Karpas-422 (cell line): ENCODE measurements around the gene RELCH. TPM values are rescaled to one million over a fixed set of nuclear protein-coding genes. Genes with fewer than 3 reads are reported as not detected.

Experiments used
- DNase-seq: peaks from one replicate; pipeline ENCODE4 v3.0.0-alpha.2; 2015
- H2AFZ ChIP-seq: fragments of 200-600 bp; sonication (generic); 2 replicates; pipeline ENCODE4 v1.6.1; 2014; ENCODE audit warnings: antibody characterized with exemption, low read length, mixed read lengths
- H3K27ac ChIP-seq: fragments of 200-600 bp; sonication (generic); 2 replicates; pipeline ENCODE4 v1.5.1; 2014; ENCODE audit warnings: mild to moderate bottlenecking, low read length, moderate library complexity
- H3K27me3 ChIP-seq: fragments of 200-600 bp; sonication (generic); 2 replicates; pipeline ENCODE4 v1.6.1; 2014; ENCODE audit warnings: low read length, mixed read lengths
- H3K36me3 ChIP-seq: fragments of 200-600 bp; sonication (generic); 2 replicates; pipeline ENCODE4 v1.6.1; 2014; ENCODE audit warnings: low read length, mixed read lengths; ENCODE audit not compliant: insufficient read depth
- H3K4me1 ChIP-seq: fragments of 200-600 bp; sonication (generic); 2 replicates; pipeline ENCODE4 v1.6.1; 2014; ENCODE audit warnings: mild to moderate bottlenecking, low read length, mixed read lengths
- H3K4me2 ChIP-seq: fragments of 200-600 bp; sonication (generic); 2 replicates; pipeline ENCODE4 v1.6.1; 2014; ENCODE audit warnings: low read length, low read depth, mild to moderate bottlenecking; ENCODE audit not compliant: poor library complexity, severe bottlenecking
- H3K4me3 ChIP-seq: fragments of 200-600 bp; sonication (generic); 2 replicates; pipeline ENCODE4 v1.5.1; 2014; ENCODE audit warnings: mild to moderate bottlenecking, antibody characterized with exemption, low read length, mixed read lengths
- H3K79me2 ChIP-seq: fragments of 200-600 bp; sonication (generic); 2 replicates; pipeline ENCODE4 v1.6.1; 2014; ENCODE audit warnings: mild to moderate bottlenecking, low read length, mixed read lengths
- H3K9ac ChIP-seq: fragments of 200-600 bp; sonication (generic); 2 replicates; pipeline ENCODE4 v1.6.0; 2014; ENCODE audit warnings: low read length
- H3K9me2 ChIP-seq: fragments of 200-600 bp; sonication (generic), shearing (Covaris generic); replicated peaks from 2 replicates; pipeline ENCODE4 v1.6.0; 2014; ENCODE audit warnings: mild to moderate bottlenecking, low read length, moderate library complexity; ENCODE audit not compliant: insufficient read depth
- H3K9me3 ChIP-seq: fragments of 300-700, 200-600 bp; sonication (generic); 2 replicates; pipeline ENCODE4 v1.6.1; 2014; ENCODE audit warnings: low read length, mixed read lengths
- H4K20me1 ChIP-seq: fragments of 200-600 bp; sonication (generic); 2 replicates; pipeline ENCODE4 v1.6.1; 2014; ENCODE audit warnings: mild to moderate bottlenecking, antibody characterized with exemption, low read length, low read depth; ENCODE audit not compliant: insufficient read depth
- total RNA-seq: library from RNA; depleted of rRNA; stranded (reverse); fragments of >200 nt; shearing (Covaris generic); gene quantifications from 2 replicates; pipeline ENCODE4 v1.2.3, GENCODE V29; 2014; ENCODE audit warnings: low replicate concordance

Gene RELCH
- total RNA-seq, 1 experiment from 2014 or later: 91.9 TPM

GRCh38 chr18:62341473-62341872, 154.4 kb downstream of the RELCH start:
- Histone ChIP-seq H3K9me2 (no peaks in the 10 kb centered on the region), H3K79me2 (no peaks in the 10 kb centered on the region), H3K27me3 (no peaks in the 10 kb centered on the region), H4K20me1 (no peaks in the 10 kb centered on the region), H3K36me3 (no peaks in the 10 kb centered on the region), H3K9me3 (no peaks in the 10 kb centered on the region), H3K4me1 (no peaks in the 10 kb centered on the region), H3K27ac (no peak overlapping the region), H2AFZ (no peak overlapping the region), H3K4me2 (no peak overlapping the region), H3K4me3 (no peak overlapping the region), H3K9ac (no peak overlapping the region)
- no peak for DNase-seq

- Histone ChIP-seq H3K9me2 (no peaks in the 10 kb centered on the region), H3K9me3 (no peaks in the 10 kb centered on the region), H3K9ac (no peak overlapping the region), H3K27ac (no peak overlapping the region), H3K79me2 (no peaks in the 10 kb centered on the region), H3K4me1 (no peaks in the 10 kb centered on the region), H3K36me3 (no peaks in the 10 kb centered on the region), H3K4me3 (no peak overlapping the region), H4K20me1 (no peaks in the 10 kb centered on the region), H2AFZ (no peak overlapping the region), H3K27me3 (no peaks in the 10 kb centered on the region), H3K4me2 (no peak overlapping the region)
- no peak for DNase-seq
Measured at GRCh38 chr18:62342884-62343283, 155.8 kb downstream of the RELCH start.

- H3K4me2 ChIP-seq: no peak overlapping the region
- H3K27ac ChIP-seq: no peak overlapping the region
- H4K20me1 ChIP-seq: no peaks in the 10 kb centered on the region
- H3K36me3 ChIP-seq: no peaks in the 10 kb centered on the region
- no peak overlapping the region for H3K9ac ChIP-seq
- no peak overlapping the region for H3K4me3 ChIP-seq
- no peaks in the 10 kb centered on the region for H3K79me2 ChIP-seq
- no peak overlapping the region for H2AFZ ChIP-seq
- no peaks in the 10 kb centered on the region for H3K27me3 ChIP-seq
- DNase-seq: no peak
- H3K9me2 ChIP-seq: no peaks in the 10 kb centered on the region
- no peaks in the 10 kb centered on the region for H3K9me3 ChIP-seq
- no peaks in the 10 kb centered on the region for H3K4me1 ChIP-seq
Measured at GRCh38 chr18:62343316-62343715, 156.3 kb downstream of the RELCH start.

- H3K9me2 ChIP-seq: no peaks in the 10 kb centered on the region
- no peak for DNase-seq
- no peak overlapping the region for H2AFZ ChIP-seq
- H3K36me3 ChIP-seq: no peaks in the 10 kb centered on the region
- H3K27ac ChIP-seq: no peak overlapping the region
- no peak overlapping the region for H3K4me3 ChIP-seq
- H3K27me3 ChIP-seq: no peaks in the 10 kb centered on the region
- no peaks in the 10 kb centered on the region for H4K20me1 ChIP-seq
- H3K4me1 ChIP-seq: no peaks in the 10 kb centered on the region
- H3K4me2 ChIP-seq: no peak overlapping the region
- no peaks in the 10 kb centered on the region for H3K9me3 ChIP-seq
- H3K9ac ChIP-seq: no peak overlapping the region
- H3K79me2 ChIP-seq: no peaks in the 10 kb centered on the region
Measured at GRCh38 chr18:62345909-62346308, 158.9 kb downstream of the RELCH start.

GRCh38 chr18:62346333-62347088, 159.5 kb downstream of the RELCH start:
- Histone ChIP-seq H3K9me3 (no peaks in the 10 kb centered on the region), H3K4me2 (no peak overlapping the region), H3K4me3 (no peak overlapping the region), H3K36me3 (no peaks in the 10 kb centered on the region), H3K4me1 (no peaks in the 10 kb centered on the region), H2AFZ (no peak overlapping the region), H3K9me2 (no peaks in the 10 kb centered on the region), H4K20me1 (no peaks in the 10 kb centered on the region), H3K9ac (no peak overlapping the region), H3K79me2 (no peaks in the 10 kb centered on the region), H3K27ac (no peak overlapping the region), H3K27me3 (no peaks in the 10 kb centered on the region)
- no peak for DNase-seq

GRCh38 chr18:62347089-62347506, 160.0 kb downstream of the RELCH start:
- Histone ChIP-seq H2AFZ (no peak overlapping the region), H3K36me3 (no peaks in the 10 kb centered on the region), H3K4me3 (no peak overlapping the region), H3K4me2 (no peak overlapping the region), H3K9ac (no peak overlapping the region), H3K4me1 (no peaks in the 10 kb centered on the region), H3K27ac (no peak overlapping the region), H3K9me2 (no peaks in the 10 kb centered on the region), H3K9me3 (no peaks in the 10 kb centered on the region), H4K20me1 (no peaks in the 10 kb centered on the region), H3K79me2 (no peaks in the 10 kb centered on the region), H3K27me3 (no peaks in the 10 kb centered on the region)
- DNase-seq: no peak

- no peak for DNase-seq
- H3K9me3 ChIP-seq: no peaks in the 10 kb centered on the region
- no peaks in the 10 kb centered on the region for H3K4me1 ChIP-seq
Measured at GRCh38 chr18:62348474-62348873, 161.4 kb downstream of the RELCH start.

GRCh38 chr18:62353170-62353569, 166.1 kb downstream of the RELCH start:
- Histone ChIP-seq H3K4me1 (no peaks in the 10 kb centered on the region), H3K9ac (no peak overlapping the region), H3K36me3 (no peaks in the 10 kb centered on the region), H3K79me2 (no peaks in the 10 kb centered on the region), H4K20me1 (no peaks in the 10 kb centered on the region), H3K4me3 (no peak overlapping the region), H3K9me3 (no peaks in the 10 kb centered on the region), H3K27ac (no peak overlapping the region), H3K4me2 (no peak overlapping the region), H2AFZ (no peak overlapping the region), H3K27me3 (no peaks in the 10 kb centered on the region), H3K9me2 (no peaks in the 10 kb centered on the region)
- no peak for DNase-seq

More at GRCh38 chr18:62348474-62348873, 161.4 kb downstream of the RELCH start:
- no peaks in the 10 kb centered on the region for H3K9me2 ChIP-seq
- no peaks in the 10 kb centered on the region for H3K36me3 ChIP-seq
- no peak overlapping the region for H3K9ac ChIP-seq
- no peaks in the 10 kb centered on the region for H3K27me3 ChIP-seq
- H3K4me3 ChIP-seq: no peak overlapping the region
- no peak overlapping the region for H2AFZ ChIP-seq
- no peak overlapping the region for H3K27ac ChIP-seq
- H3K79me2 ChIP-seq: no peaks in the 10 kb centered on the region
- H4K20me1 ChIP-seq: no peaks in the 10 kb centered on the region
- no peak overlapping the region for H3K4me2 ChIP-seq
